Astrocyte of the spinal cord (primary cell): ENCODE measurements around the gene EEF1A1.
"Not testable (repeated sequence)": the region's sequence is repeated elsewhere in the genome, so short reads cannot be mapped to it uniquely, and the experiment has no call there.

Experiments
- DNase-seq: peaks from one replicate; pipeline ENCODE4 v3.0.0; 2011; ENCODE audit warnings: low read depth, low spot score
- H3K4me3 ChIP-seq: 2 replicates; pipeline ENCODE4 v1.5.1; 2011; ENCODE audit warnings: low read depth, mild to moderate bottlenecking, low read length, moderate library complexity
- CTCF ChIP-seq: IDR thresholded peaks from 2 replicates; pipeline ENCODE4 v1.5.1; 2012; ENCODE audit warnings: low read depth, mild to moderate bottlenecking, low read length, inconsistent platforms
- in situ Hi-C: cut with HindIII; loops from 2 replicates; pipeline ENCODE4 v1.10.0; 2017; ENCODE audit warnings: low sequenced_read_pairs

The EEF1A1 gene

GRCh38 chr6:73509851-73510250 lies 11.0 kb downstream of the EEF1A1 start:
- no peak for DNase-seq
- in situ Hi-C loops = no loop called here
- H3K4me3 ChIP-seq = no peak overlapping the region
- no peak for TF ChIP-seq CTCF

- in situ Hi-C loops = no loop called here
- H3K4me3 ChIP-seq = no peak overlapping the region
Measured at GRCh38 chr6:73508776-73509175, 12.1 kb downstream of the EEF1A1 start.

GRCh38 chr6:73506246-73506645 lies 14.6 kb downstream of the EEF1A1 start:
- in situ Hi-C loops = no loop called here
- TF ChIP-seq CTCF = no peak
- no peak overlapping the region for H3K4me3 ChIP-seq
- DNase-seq = no peak

More at GRCh38 chr6:73508776-73509175, 12.1 kb downstream of the EEF1A1 start:
- no peak for DNase-seq
- no peak for TF ChIP-seq CTCF

GRCh38 chr6:73505705-73506104 lies 15.1 kb downstream of the EEF1A1 start:
- in situ Hi-C loops = not testable (repeated sequence)

GRCh38 chr6:73505142-73505541 lies 15.7 kb downstream of the EEF1A1 start:
- no peak overlapping the region for H3K4me3 ChIP-seq
- in situ Hi-C loops = no loop called here
- no peak for DNase-seq
- no peak for TF ChIP-seq CTCF

More at GRCh38 chr6:73505705-73506104, 15.1 kb downstream of the EEF1A1 start:
- not testable (repeated sequence) for DNase-seq, H3K4me3 ChIP-seq

- H3K4me3 ChIP-seq = no peak overlapping the region
- DNase-seq = no peak
- TF ChIP-seq CTCF = no peak
- in situ Hi-C loops = no loop called here
Measured at GRCh38 chr6:73504160-73504559, 16.7 kb downstream of the EEF1A1 start.

GRCh38 chr6:73503027-73503772 lies 17.6 kb downstream of the EEF1A1 start:
- TF ChIP-seq CTCF = no peak
- DNase-seq = no peak
- in situ Hi-C loops = no loop called here
- H3K4me3 ChIP-seq = no peak overlapping the region
